Skin epidermis (tissue), 12 donors: Measurements from ENCODE around the gene MACROD2.
A peak's percentile ranks its signal among the peaks of the same experiment; 100 is the strongest.

Experiments
- H3K27ac ChIP-seq, 21 experiments: fragments of 200-600 bp; sonication (generic) in 11 of 21; one replicate each; pipeline ENCODE4 v1.5.0; 2020; ENCODE audit warnings: mild to moderate bottlenecking in 3 of 21, inconsistent platforms in 2 of 21, moderate library complexity in 2 of 21
- H3K4me3 ChIP-seq, 7 experiments: fragments of 200-600 bp; sonication (generic) in 2 of 7; one replicate each; pipeline ENCODE4 v1.5.0; 2020; ENCODE audit warnings: inconsistent platforms in 2 of 7, mild to moderate bottlenecking in 2 of 7, moderate library complexity in 1 of 7

MACROD2 gene

DNA sequence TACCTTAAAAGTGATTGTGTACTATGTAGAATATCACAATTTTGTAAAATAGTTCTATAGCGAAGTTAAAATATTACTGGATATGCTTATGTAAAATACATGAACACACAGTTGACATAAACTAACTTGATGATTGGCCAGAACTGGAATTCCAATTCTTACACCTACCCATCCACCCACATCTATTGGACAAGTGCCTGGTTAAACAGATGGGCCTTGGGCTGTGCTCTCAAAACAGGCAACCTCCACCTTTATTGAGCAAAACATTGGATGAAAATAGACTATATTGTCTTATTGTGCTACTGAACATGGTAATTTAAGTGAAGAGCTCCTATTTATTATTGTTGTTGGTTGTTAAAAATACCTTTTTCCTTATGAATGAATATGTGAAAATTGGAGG lies 496.1 kb downstream of the MACROD2 start:
- Histone ChIP-seq H3K27ac (no peak overlapping the region), H3K4me3 (no peak overlapping the region)

- Histone ChIP-seq H3K27ac (no peak overlapping the region), H3K4me3 (no peak overlapping the region)
Measured at GRCh38 chr20:14493408-14493807, 498.1 kb downstream of the MACROD2 start.

DNA sequence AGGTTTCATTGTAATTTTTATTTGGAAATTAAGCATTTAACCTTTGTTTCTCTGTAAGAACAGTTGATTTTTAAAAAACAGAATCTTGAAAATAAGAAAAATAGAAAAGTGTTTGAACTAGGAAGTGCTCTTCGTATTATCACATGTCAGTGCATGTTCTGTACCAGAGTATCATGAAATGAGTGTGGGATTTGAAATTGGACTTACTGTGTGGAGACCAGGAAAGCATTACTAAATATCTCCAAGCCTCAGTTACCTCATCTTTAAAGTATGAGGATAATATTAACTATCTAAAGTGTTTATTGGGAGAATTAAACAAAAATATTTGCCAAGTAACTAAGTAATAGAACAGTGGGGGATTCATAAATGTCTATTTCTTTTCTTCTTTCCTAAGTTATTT lies 499.0 kb downstream of the MACROD2 start:
- Histone ChIP-seq H3K4me3 (no peak overlapping the region), H3K27ac (no peak overlapping the region)

DNA sequence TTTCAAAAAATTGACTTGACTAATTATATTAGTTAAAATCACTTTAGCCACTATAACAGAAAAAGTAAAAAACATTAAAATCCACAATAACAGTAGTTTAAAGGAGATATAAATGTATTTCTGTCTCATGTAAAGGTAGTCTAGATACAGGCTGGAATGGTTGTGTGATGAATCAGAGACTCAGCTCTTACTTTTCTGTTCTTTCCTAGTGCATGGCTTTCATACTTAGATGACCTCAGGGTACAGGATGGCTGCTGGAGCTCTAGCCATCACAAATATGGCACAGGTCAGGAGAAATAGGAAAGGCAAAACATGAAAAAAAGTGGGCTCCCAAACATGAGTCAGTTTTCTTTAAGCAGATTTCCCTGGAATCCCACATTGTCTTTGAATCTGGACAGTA lies 499.8 kb downstream of the MACROD2 start:
- H3K27ac ChIP-seq = no peak overlapping the region
- H3K4me3 ChIP-seq = no peak overlapping the region

GRCh38 chr20:14497004-14497403 lies 501.7 kb downstream of the MACROD2 start:
- no peak overlapping the region for H3K27ac ChIP-seq
- H3K4me3 ChIP-seq = no peak overlapping the region

DNA sequence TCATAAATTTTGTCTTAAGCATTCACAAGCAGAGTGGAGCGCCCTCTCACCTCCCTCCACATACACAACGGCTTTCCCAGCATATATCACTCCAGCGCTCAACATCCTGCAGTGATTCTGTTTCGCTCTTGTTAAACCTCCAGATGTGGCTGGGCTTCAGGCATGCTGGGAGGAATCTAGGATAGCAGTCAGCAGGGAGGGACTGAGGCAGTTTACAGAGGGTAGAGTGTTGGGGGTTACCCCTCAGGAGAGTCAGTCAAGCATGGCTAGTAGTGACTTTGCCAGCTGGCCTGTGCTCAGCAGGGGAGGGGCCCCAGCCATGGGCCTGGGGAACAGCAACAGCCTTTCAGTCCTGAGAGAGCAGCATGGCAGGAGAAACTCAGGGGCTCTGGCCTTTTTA lies 503.5 kb downstream of the MACROD2 start:
- Histone ChIP-seq H3K27ac (no peak overlapping the region), H3K4me3 (no peak overlapping the region)

GRCh38 chr20:14505476-14505875 lies 510.2 kb downstream of the MACROD2 start:
- Histone ChIP-seq H3K4me3 (no peak overlapping the region), H3K27ac (no peak overlapping the region)

GRCh38 chr20:14507711-14508110 lies 512.4 kb downstream of the MACROD2 start:
- no peak overlapping the region for H3K4me3 ChIP-seq
- no peak overlapping the region for H3K27ac ChIP-seq

DNA sequence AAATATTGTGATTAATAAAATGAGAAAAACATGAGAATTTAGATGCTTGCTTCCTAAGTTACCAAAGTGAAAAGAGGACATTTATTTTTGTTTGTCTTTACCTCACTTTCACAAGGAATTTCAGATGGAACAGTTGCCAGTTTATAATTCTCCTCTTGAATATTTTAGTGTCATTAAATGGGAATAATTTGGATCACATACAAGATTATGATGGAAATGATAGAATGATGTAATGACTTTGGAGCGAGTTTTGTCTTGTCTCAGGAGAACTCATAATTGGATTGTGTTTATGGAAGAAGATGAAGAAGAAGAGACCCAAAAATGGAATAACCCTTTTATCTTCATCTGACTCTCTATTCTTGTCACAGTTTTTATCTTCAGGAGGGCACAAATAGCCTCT lies 515.0 kb downstream of the MACROD2 start:
- Histone ChIP-seq H3K27ac (no peak overlapping the region), H3K4me3 (no peak overlapping the region)

DNA sequence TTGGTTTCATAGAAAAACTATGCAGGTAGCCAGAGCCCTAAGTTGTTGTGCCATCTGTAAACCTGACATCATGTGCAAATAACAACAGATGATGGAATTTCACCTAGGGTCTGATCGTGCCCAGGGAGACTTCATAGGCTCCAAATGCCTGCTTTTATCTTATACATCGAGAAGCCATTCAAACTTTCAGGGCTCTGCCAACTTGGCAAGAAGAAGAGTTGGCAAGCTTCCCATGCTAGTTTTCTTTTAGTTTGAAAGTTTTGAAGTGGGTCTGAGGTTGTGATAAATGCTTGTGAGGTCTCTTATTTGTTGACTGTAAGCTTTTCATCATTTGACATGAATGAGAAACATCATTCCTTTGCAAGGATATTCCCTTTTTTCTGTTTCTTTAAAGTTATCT lies 517.5 kb downstream of the MACROD2 start:
- H3K4me3 ChIP-seq = no peak overlapping the region
- no peak overlapping the region for H3K27ac ChIP-seq

- Histone ChIP-seq H3K4me3 (no peak overlapping the region), H3K27ac (no peak overlapping the region)
Measured at GRCh38 chr20:14518648-14519047, 523.3 kb downstream of the MACROD2 start.

- H3K27ac ChIP-seq = peak overlapping the region in 1 of 21 experiments; percentile 12
Measured at GRCh38 chr20:14521016-14521415, 525.7 kb downstream of the MACROD2 start.

GRCh38 chr20:14521436-14521835 lies 526.1 kb downstream of the MACROD2 start:
- peak overlapping the region in 2 of 21 experiments; percentile 12 to 43 for H3K27ac ChIP-seq
- H3K4me3 ChIP-seq = no peak overlapping the region

More at GRCh38 chr20:14521016-14521415, 525.7 kb downstream of the MACROD2 start:
- H3K4me3 ChIP-seq = no peak overlapping the region

DNA sequence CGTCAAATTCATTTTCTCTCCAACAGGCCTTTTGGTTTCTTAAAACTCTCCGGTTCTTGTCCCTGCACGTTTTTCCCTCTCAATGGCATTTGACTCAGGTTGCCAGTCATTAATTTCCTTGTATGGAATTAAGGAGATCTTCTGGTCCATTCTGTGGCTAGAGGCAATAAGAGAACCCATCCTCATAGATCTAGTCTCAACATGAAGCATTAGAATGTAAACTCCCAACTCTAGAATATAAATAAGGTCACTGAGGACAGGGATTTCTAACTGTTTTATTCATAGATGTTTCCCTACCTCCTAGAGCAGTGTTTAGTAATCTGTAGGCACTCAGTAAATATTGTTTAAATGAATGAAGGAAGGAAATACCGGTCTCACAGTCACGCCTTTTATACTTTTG lies 527.3 kb downstream of the MACROD2 start:
- peak overlapping the region in 2 of 21 experiments; percentile 36 to 55 for H3K27ac ChIP-seq

DNA sequence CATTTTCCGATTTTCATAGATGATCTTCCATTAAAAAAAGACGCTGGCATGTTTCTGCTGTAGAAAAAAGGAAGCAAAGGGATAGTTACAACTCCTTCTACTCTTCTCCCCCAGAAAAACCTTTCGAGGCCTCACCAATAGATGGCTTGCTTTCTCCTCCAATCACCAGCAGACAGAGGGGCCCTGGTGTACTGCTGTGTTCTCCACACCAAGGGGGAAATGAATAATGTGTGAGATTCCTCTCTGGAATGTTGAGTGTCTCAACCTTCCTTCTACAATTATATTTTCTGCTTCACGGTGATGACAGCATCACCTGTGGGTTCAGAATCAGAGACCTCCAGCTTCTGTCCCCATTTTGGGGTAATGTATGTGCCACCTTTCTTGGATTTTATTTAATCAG lies 527.8 kb downstream of the MACROD2 start:
- Histone ChIP-seq H3K27ac (no peak overlapping the region), H3K4me3 (no peak overlapping the region)

More for the DNA sequence above, 527.3 kb downstream of the MACROD2 start:
- no peak overlapping the region for H3K4me3 ChIP-seq

DNA sequence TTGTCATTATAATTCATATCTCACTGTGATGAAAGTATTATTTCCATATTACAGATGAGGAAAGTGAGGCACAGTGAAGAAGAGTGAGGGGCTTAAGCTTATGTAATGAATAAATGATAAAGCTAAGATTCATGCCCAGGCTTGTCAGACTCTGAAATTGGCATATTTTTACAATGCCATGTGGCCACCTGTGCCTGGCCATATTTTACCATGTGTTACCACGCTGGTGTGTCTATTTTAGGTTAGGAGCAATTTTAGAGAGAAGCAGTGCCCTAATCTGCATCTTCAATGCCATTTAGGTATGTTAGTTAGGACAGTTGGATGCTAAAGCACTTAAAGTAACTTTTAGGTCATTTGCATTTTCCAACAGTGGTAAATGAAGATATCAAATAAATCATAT lies 530.1 kb downstream of the MACROD2 start:
- Histone ChIP-seq H3K27ac (no peak overlapping the region), H3K4me3 (no peak overlapping the region)

DNA sequence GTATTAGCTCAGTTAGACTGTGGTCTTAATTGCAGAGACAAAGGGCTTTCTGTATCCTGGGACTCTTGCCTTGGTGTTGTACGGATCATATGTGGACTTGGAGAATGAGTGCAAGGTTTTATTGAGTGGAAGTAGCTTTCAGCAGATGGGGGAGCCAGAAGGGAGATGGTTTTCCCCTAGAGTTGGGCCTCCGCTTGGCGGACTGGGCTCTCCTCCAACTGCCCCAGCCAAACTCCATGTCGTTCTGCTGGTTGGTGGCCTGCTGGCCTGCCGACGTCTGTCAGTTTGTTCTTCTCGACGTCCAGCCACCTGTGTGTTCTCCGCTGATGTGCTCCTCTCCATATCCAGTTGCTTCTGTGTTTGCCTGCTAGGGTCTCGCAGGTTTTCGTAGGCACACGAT lies 531.6 kb downstream of the MACROD2 start:
- H3K27ac ChIP-seq = no peak overlapping the region
- H3K4me3 ChIP-seq = no peak overlapping the region

- no peak overlapping the region for H3K4me3 ChIP-seq
Measured at GRCh38 chr20:14531786-14532185, 536.5 kb downstream of the MACROD2 start.

DNA sequence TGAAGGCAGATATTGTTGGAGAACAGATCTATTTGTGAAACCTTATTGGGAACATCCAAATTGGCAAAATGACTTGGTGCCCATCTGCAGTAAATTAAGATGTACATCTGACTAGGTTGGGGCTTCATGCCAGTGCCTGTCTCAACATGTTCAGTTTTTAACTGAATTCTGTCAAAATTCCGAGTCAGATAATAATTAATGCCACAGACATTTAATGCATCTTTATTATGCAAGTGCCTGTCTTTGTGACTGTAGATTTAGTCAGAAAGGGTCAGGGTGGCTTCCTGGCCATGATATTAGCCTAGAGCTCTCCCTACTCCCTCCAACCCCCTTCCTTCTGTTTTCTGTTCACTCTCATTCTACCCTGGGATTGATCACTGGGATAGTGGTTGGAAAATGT lies 541.4 kb downstream of the MACROD2 start:
- Histone ChIP-seq H3K27ac (no peak overlapping the region), H3K4me3 (no peak overlapping the region)

More at GRCh38 chr20:14531786-14532185, 536.5 kb downstream of the MACROD2 start:
- no peak overlapping the region for H3K27ac ChIP-seq

DNA sequence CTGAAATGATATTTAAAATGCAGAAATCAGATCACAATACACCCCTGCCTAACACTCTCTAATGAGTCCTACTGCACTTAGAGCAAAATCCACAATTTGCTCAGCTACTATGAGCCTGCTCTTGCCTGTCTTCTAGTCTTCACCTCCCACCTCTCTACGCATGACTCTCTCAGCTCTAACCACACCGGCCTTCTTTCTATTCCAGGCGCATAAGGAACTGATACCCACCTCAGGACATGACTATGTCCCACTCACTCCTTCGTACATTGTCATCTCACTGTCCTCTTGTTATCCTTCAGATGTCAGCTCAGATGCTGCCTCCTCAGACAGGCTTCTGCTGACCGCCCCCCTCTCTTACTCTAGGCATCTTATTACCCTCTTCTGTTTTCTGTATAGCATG lies 543.1 kb downstream of the MACROD2 start:
- Histone ChIP-seq H3K27ac (no peak overlapping the region), H3K4me3 (no peak overlapping the region)

DNA sequence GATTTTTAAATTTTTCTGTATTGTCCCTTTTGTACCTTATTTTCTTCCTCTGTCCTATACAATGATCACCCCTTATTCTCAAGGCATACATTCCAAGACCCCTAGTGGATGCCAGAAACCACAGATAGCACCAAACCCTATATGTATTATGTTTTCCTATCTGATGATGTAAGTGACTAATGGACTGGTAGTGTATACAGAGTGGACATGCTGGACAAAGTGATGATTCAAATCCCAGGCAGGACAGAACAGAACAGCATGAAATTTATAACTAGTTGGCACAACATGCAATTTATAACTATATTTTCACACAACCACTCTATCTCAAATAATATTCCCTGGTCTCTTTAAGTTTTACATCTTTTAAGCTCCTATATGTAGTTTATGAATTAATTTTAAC lies 547.7 kb downstream of the MACROD2 start:
- no peak overlapping the region for H3K4me3 ChIP-seq
- no peak overlapping the region for H3K27ac ChIP-seq

DNA sequence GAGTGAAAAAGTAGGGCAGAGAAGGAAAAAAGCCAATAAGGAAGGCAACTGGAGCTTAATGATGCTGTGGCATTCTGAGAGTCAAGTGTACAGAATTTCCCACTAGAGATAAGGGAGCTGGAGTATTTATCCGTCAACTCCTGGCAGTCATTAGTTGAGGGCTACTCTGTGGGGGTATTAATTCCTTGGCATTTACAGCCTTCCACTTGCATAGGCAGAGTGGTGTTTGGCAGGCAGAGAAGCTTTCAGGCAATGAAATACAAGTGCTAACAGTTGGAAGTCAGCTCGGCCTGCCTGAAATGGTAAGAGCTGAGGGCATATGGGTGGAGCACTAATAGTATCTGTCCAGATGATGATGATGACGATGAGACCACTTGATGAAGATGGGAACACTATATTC lies 549.4 kb downstream of the MACROD2 start:
- H3K27ac ChIP-seq = no peak overlapping the region
- H3K4me3 ChIP-seq = no peak overlapping the region

DNA sequence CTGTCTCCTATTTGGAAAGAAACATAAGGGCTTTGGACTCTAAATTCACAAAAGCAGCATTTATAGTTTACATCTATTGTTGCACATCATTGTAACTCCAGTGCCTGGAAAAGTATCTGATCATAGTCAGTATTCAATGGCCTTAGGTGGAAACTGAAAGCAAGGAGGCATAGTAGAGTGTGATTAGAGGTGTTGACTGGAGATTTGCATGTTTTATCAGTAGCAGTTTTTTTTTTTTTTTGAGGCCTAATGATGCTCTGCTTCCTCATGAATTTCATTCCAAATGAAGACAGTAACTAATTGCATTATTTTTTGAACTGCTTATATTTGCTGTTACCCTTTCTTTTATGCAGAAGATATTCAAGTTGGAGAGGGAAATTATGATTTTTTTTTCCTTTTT lies 555.3 kb downstream of the MACROD2 start:
- Histone ChIP-seq H3K4me3 (no peak overlapping the region), H3K27ac (no peak overlapping the region)
